HepG2 (cell line): Measurements from ENCODE around the gene C13orf42. TPM values are rescaled to one million over a fixed set of nuclear protein-coding genes. Genes with fewer than 3 reads are reported as not detected.
"Not testable (repeated sequence)": the region's sequence is repeated elsewhere in the genome, so short reads cannot be mapped to it uniquely, and the experiment has no call there.

Experiments used
- ATAC-seq: fragments of 200-7000 bp; cut with Tn5 transposase; 3 replicates; pipeline ENCODE4 v1.9.1; 2020; ENCODE audit warnings: mild to moderate bottlenecking, moderate library complexity
- BruUV-seq: library from RNA; stranded (reverse); fragments of 400-500 nt; replicated peaks from 2 replicates; lab custom pipeline; 2021; lab: Mats Ljungman, UMichigan
- CTCF ChIA-PET: fragments of 300-600 bp; formaldehyde crosslinking; extraction: SDS; loops from one replicate; lab custom pipeline; 2021; ENCODE audit warnings: low total read pairs, inconsistent platforms, low intra/inter-chr PET ratio; lab: Yijun Ruan, JAX
- POLR2A ChIA-PET: fragments of 350-600 bp; sonication (Branson Sonifier 250); formaldehyde crosslinking; loops from one replicate; lab custom pipeline; 2020; ENCODE audit warnings: antibody characterized with exemption, inconsistent platforms; lab: Yijun Ruan, JAX
- DNase-seq: peaks from one replicate; pipeline ENCODE4 v3.0.0-alpha.2; 2015; ENCODE audit warnings: low spot score
- FAIRE-seq: peaks from 3 replicates; lab custom pipeline; 2011; peaks lifted over from hg19 to GRCh38; lab: Jason Lieb, UNC
- H2AFZ ChIP-seq: one replicate; pipeline ENCODE4 v1.6.1; 2011; ENCODE audit warnings: low read length, inconsistent platforms
- H3K27ac ChIP-seq: fragments of 300-600 bp; 3 replicates; pipeline ENCODE4 v1.8.0; 2011; ENCODE audit warnings: mixed run types, mild to moderate bottlenecking, mixed read lengths, low read length, inconsistent platforms; ENCODE audit not compliant: insufficient read depth; ENCODE audit errors: extremely low read length
- H3K27me3 ChIP-seq, 2 experiments: fragments of 200-600 bp in 1 of 2; 2 replicates in 1 of 2; 3 replicates in 1 of 2; pipeline versions ENCODE4 v1.6.0 to v1.8.0; 2011; ENCODE audit warnings: low read length in 2 of 2, mild to moderate bottlenecking in 2 of 2, moderate library complexity in 2 of 2, inconsistent platforms in 1 of 2; ENCODE audit not compliant: insufficient read depth in 2 of 2, control insufficient read depth in 1 of 2
- H3K36me3 ChIP-seq, 2 experiments: fragments of 200-600 bp in 1 of 2; replicated peaks in 1 of 2; 2 replicates in 1 of 2; 3 replicates in 1 of 2; pipeline versions ENCODE4 v1.5.1 to v1.8.0; 2011; ENCODE audit warnings: low read length in 2 of 2, inconsistent platforms in 1 of 2; ENCODE audit not compliant: insufficient read depth in 2 of 2, control insufficient read depth in 1 of 2
- H3K4me1 ChIP-seq: 2 replicates; pipeline ENCODE4 v1.5.1; 2012; ENCODE audit warnings: low read length, inconsistent platforms; ENCODE audit not compliant: insufficient read depth
- H3K4me2 ChIP-seq: 2 replicates; pipeline ENCODE4 v1.6.0; 2011; ENCODE audit warnings: low read depth, low read length, inconsistent platforms
- H3K4me3 ChIP-seq, 3 experiments: fragments of 200-600 bp in 1 of 3; sonication (generic), shearing (Covaris generic) in 1 of 3; replicated peaks in 1 of 3; 2 replicates each; pipeline ENCODE4 v1.5.1; 2011 to 2016; ENCODE audit warnings: low read length in 3 of 3, inconsistent platforms in 2 of 3, low read depth in 2 of 3, mild to moderate bottlenecking in 2 of 3, control low read depth in 1 of 3, mixed read lengths in 1 of 3; ENCODE audit not compliant: insufficient read depth in 1 of 3
- H3K79me2 ChIP-seq: one replicate; pipeline ENCODE4 v1.6.1; 2011; ENCODE audit warnings: low read length, inconsistent platforms; ENCODE audit not compliant: insufficient read depth
- H3K9ac ChIP-seq: 2 replicates; pipeline ENCODE4 v1.6.0; 2011; ENCODE audit warnings: mild to moderate bottlenecking, low read depth, low read length, inconsistent platforms; ENCODE audit not compliant: insufficient read depth
- H3K9me3 ChIP-seq: 2 replicates; pipeline ENCODE4 v1.5.1; 2012; ENCODE audit warnings: mild to moderate bottlenecking, low read length
- H4K20me1 ChIP-seq: 2 replicates; pipeline ENCODE4 v1.6.0; 2011; ENCODE audit warnings: inconsistent platforms, mild to moderate bottlenecking, low read length, moderate library complexity; ENCODE audit not compliant: insufficient read depth
- CTCF ChIP-seq: sonication (generic); formaldehyde crosslinking; IDR thresholded peaks from 2 replicates; pipeline ENCODE4 v1.5.0; 2020; ENCODE audit warnings: mild to moderate bottlenecking, missing genetic modification reagents, moderate library complexity
- MLLT10 ChIP-seq: sonication (generic); formaldehyde crosslinking; IDR thresholded peaks from 2 replicates; pipeline ENCODE4 v1.4.0; 2020; ENCODE audit warnings: missing genetic modification reagents
- NR2F6 ChIP-seq, 2 experiments: IDR thresholded peaks; 2 replicates each; pipeline ENCODE4 v1.6.1; 2016; ENCODE audit warnings: antibody characterized with exemption in 1 of 2, mild to moderate bottlenecking in 1 of 2
- RBAK ChIP-seq: sonication (generic); formaldehyde crosslinking; IDR thresholded peaks from 2 replicates; pipeline ENCODE4 v1.5.1; 2020; ENCODE audit warnings: mild to moderate bottlenecking, missing genetic modification reagents
- SP5 ChIP-seq: IDR thresholded peaks from 2 replicates; pipeline ENCODE4 v1.6.1; 2016; ENCODE audit warnings: low read depth, borderline replicate concordance
- STAG1 ChIP-seq: sonication (generic); formaldehyde crosslinking; IDR thresholded peaks from 2 replicates; pipeline ENCODE4 v1.4.0; 2020; ENCODE audit warnings: missing genetic modification reagents
- ZBED4 ChIP-seq: sonication (generic); formaldehyde crosslinking; IDR thresholded peaks from 2 replicates; pipeline ENCODE4 v1.4.0; 2020; ENCODE audit warnings: missing genetic modification reagents, borderline replicate concordance
- ZNF441 ChIP-seq: sonication (generic); formaldehyde crosslinking; IDR thresholded peaks from 2 replicates; pipeline ENCODE4 v1.7.0; 2021; ENCODE audit warnings: missing genetic modification reagents, borderline replicate concordance
- WGBS: methylation state at CpG from one replicate; pipeline ENCODE4 v1.1.6; 2017; ENCODE audit warnings: low lambda C conversion rate; 5-methylcytosine and 5-hydroxymethylcytosine counted together
- in situ Hi-C: cut with HindIII; loops from 2 replicates; pipeline ENCODE4 v1.10.0; 2017; ENCODE audit warnings: low pct_unique_long_range_greater_than_20kb; ENCODE audit not compliant: extremely low pct_ligation_motif_present
- intact Hi-C: fragments of 100-400 bp; cut with micrococcal nuclease; formaldehyde crosslinking; loops from one replicate; pipeline ENCODE4 v1.10.0; 2022; ENCODE audit not compliant: unreplicated experiment
- polyA plus RNA-seq, 8 experiments: library from polyadenylated mRNA; depleted of rRNA in 3 of 8; stranded (reverse) in 7 of 8; unstranded in 1 of 8; fragments of >200 nt; fragmentation: Illumina TruSeq in 4 of 8; extraction: Trizol in 4 of 8; gene quantifications; 2 replicates each; pipeline versions ENCODE4 v1.2.1 to v1.2.3, GENCODE V29; 2011 to 2016; ENCODE audit warnings: low read depth in 4 of 8, missing spikeins in 1 of 8, mixed read lengths in 1 of 8; ENCODE audit not compliant: insufficient read depth in 1 of 8
- total RNA-seq, 5 experiments: library from RNA; depleted of rRNA; stranded (reverse); fragments of >200 nt; fragmentation: Illumina TruSeq; extraction: Trizol; gene quantifications; 2 replicates each; pipeline ENCODE4 v1.2.3, GENCODE V29; 2016; ENCODE audit warnings: low read depth in 1 of 5

The C13orf42 gene
- total and polyA plus RNA-seq, 2 of the 13 experiments (the other 11 are each of a cell fraction or from before 2014, with no cell fraction given), result not detected

DNA sequence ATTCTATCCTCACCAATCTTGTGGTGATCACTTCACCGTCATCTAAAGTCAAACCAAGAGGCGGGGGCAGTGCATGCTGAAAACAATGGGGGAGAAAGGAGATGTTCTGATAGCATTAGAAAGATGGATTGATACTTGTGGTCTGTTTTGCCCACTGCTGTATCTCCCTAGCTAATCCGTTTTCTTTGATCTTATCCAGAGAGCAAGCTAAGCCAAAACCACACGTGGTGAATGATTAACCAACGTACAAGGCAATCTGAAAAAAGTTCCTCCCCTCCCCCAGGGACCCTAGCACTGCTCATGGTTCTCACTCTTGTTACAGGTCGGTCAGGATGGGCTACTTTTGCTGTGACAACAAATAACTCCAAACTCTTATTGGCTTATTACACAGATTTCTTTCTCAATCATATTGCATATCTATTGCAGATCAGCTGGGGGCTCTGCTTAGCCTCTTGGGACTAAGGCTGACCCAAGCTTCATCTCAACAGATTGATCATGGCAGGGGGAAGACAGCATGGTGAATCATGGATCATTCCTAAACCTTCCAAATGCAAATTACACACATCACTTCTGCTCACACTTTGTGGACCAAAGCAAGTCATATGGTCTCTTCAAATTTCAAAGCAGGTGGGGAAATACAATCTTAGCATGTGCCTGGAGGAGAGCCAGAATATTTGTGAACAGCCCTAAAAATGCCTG, 11.9 kb upstream of the C13orf42 start (continued):
- TF ChIP-seq RBAK (CRISPR knock-in tag) (no peak), SP5 (peak; percentile 80), ZBED4 (CRISPR knock-in tag) (no peak), NR2F6 (IDR thresholded peaks at IDR 0.05) (peak; percentile 58), NR2F6 (CRISPR knock-in tag; IDR thresholded peaks at IDR 0.05) (peak; percentile 13; the same call in 1 of the 2 replicates), MLLT10 (no peak)
- TF ChIP-seq, all 625 proteins: peak for 86

DNA sequence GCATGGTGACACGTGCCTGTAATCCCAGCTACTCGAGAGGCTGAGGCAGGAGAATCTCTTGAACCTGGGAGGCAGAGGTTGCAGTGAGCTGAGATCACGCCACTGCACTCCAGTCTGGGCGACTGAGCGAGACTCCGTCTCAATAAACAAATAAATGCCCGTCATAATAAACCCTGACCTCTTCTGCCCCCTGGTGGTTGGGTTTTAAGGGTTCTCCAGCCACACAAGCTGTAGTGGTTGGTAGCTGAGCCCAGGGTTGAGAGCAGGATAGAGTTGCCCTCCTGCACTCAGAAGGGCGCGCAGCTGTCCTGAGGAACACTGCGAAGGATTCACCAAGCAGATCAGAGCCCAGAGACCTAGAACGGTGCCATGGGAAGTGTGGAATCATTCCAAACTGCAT, 9.8 kb upstream of the C13orf42 start:
- in situ Hi-C loops, result loop anchor here (10.0 kb wide), 1 partner anchor 674 kb away; no protein-coding TSS in a partner anchor
- DNase-seq, result peak; percentile 35
- H3K4me2 ChIP-seq, FAIRE-seq, CTCF ChIA-PET, BruUV-seq, intact Hi-C loops, H3K9ac ChIP-seq, H3K27ac ChIP-seq, H3K4me3 ChIP-seq, H3K9me3 ChIP-seq, H3K36me3 ChIP-seq, H3K79me2 ChIP-seq, POLR2A ChIA-PET, H2AFZ ChIP-seq, H4K20me1 ChIP-seq: not testable (repeated sequence)
- peak; percentile 31; the same call in 2 of the 3 replicates for ATAC-seq
- 93% methylated on average over 5 of the region's 11 CpGs for WGBS
- peaks cover 2 to 62% of the 10 kb centered on the region in 2 experiments; a peak in 4 of 5 replicates for H3K27me3 ChIP-seq
- TF ChIP-seq CTCF (CRISPR knock-in tag) (peak; percentile 43), ZNF441 (peak; percentile 91), STAG1 (CRISPR knock-in tag) (peak; percentile 27)
- peaks cover 21% of the 10 kb centered on the region for H3K4me1 ChIP-seq
